GM12892 (cell line): ENCODE data around the gene ITSN1.

Experiments
- POLR2A ChIP-seq: IDR thresholded peaks from 2 replicates; pipeline ENCODE4 v1.6.1; 2011; ENCODE audit warnings: low read depth, low read length, control low read depth
- POLR2AphosphoS5 ChIP-seq: IDR thresholded peaks from 2 replicates; pipeline ENCODE4 v1.6.1; 2011; ENCODE audit warnings: low read depth, low read length, control low read depth
- TAF1 ChIP-seq: IDR thresholded peaks from 2 replicates; pipeline ENCODE4 v1.6.1; 2011; ENCODE audit warnings: low read depth, mild to moderate bottlenecking, control low read depth, low read length, borderline replicate concordance

GRCh38 chr21:33844890-33845205 is 202.5 kb downstream of the ITSN1 start:
- no peak for TF ChIP-seq TAF1
- no peak for TF ChIP-seq POLR2A
- no peak for TF ChIP-seq POLR2AphosphoS5
